IMR-90 (cell line): ENCODE measurements around the gene CMTM5. TPM values are rescaled to one million over a fixed set of nuclear protein-coding genes. Genes with fewer than 3 reads are reported as not detected.

ENCODE experiments used
- ATAC-seq: fragments of 200-7000 bp; cut with Tn5 transposase; 2 replicates; pipeline ENCODE4 v1.9.1; 2020; ENCODE audit warnings: low read depth, mild to moderate bottlenecking, moderate library complexity
- BruUV-seq: library from RNA; stranded (reverse); fragments of 400-500 nt; replicated peaks from 2 replicates; lab custom pipeline; 2021; lab: Mats Ljungman, UMichigan
- CTCF ChIA-PET: fragments of 300-600 bp; formaldehyde crosslinking; extraction: SDS; loops from one replicate; lab custom pipeline; 2021; ENCODE audit warnings: antibody characterized with exemption; lab: Yijun Ruan, JAX
- POLR2A ChIA-PET: fragments of 300-600 bp; sonication (Branson Sonifier 250); formaldehyde crosslinking; loops from one replicate; lab custom pipeline; 2022; ENCODE audit warnings: antibody characterized with exemption; ENCODE audit not compliant: unreplicated experiment; lab: Charles Lee
- DNase-seq: peaks from one replicate; pipeline ENCODE4 v3.0.0; 2013
- H2AFZ ChIP-seq: replicated peaks from 2 replicates; pipeline ENCODE3; 2013; ENCODE audit warnings: low read length, mild to moderate bottlenecking; ENCODE audit not compliant: poor library complexity
- H2AK5ac ChIP-seq: 2 replicates; pipeline ENCODE4 v1.6.1; 2013; ENCODE audit warnings: low read depth, low read length, inconsistent platforms
- H2AK9ac ChIP-seq: replicated peaks from 2 replicates; pipeline ENCODE3; 2013; ENCODE audit warnings: mild to moderate bottlenecking, low read depth, low read length, moderate library complexity; ENCODE audit not compliant: poor library complexity
- H2BK120ac ChIP-seq: 2 replicates; pipeline ENCODE4 v1.6.1; 2013; ENCODE audit warnings: low read depth, low read length, inconsistent platforms
- H2BK15ac ChIP-seq: 3 replicates; pipeline ENCODE4 v1.6.1; 2013; ENCODE audit warnings: low read depth, low read length, inconsistent platforms
- H2BK20ac ChIP-seq: 2 replicates; pipeline ENCODE4 v1.6.1; 2013; ENCODE audit warnings: low read depth, mild to moderate bottlenecking, inconsistent platforms, low read length, moderate library complexity
- H2BK5ac ChIP-seq: 2 replicates; pipeline ENCODE4 v1.6.1; 2013; ENCODE audit warnings: mild to moderate bottlenecking, low read depth, low read length, inconsistent platforms; ENCODE audit not compliant: poor library complexity, severe bottlenecking
- H3K14ac ChIP-seq: replicated peaks from 2 replicates; pipeline ENCODE4 v1.6.1; 2013; ENCODE audit warnings: low read depth, low read length, inconsistent platforms
- H3K18ac ChIP-seq: 2 replicates; pipeline ENCODE4 v1.6.1; 2013; ENCODE audit warnings: low read depth, low read length, control low read depth
- H3K23ac ChIP-seq: 2 replicates; pipeline ENCODE4 v1.6.1; 2013; ENCODE audit warnings: low read depth, low read length, inconsistent platforms
- H3K27ac ChIP-seq: 2 replicates; pipeline ENCODE4 v1.5.1; 2013; ENCODE audit warnings: mild to moderate bottlenecking, control low read depth, low read length; ENCODE audit not compliant: insufficient read depth
- H3K27me3 ChIP-seq: 2 replicates; pipeline ENCODE4 v1.6.1; 2013; ENCODE audit warnings: low read length; ENCODE audit not compliant: control insufficient read depth, insufficient read depth
- H3K36me3 ChIP-seq: 2 replicates; pipeline ENCODE4 v1.6.1; 2013; ENCODE audit warnings: low read length, mixed read lengths; ENCODE audit not compliant: control insufficient read depth, insufficient read depth
- H3K4ac ChIP-seq: 2 replicates; pipeline ENCODE4 v1.6.1; 2013; ENCODE audit warnings: low read depth, low read length, inconsistent platforms
- H3K4me1 ChIP-seq: 2 replicates; pipeline ENCODE4 v1.6.1; 2013; ENCODE audit warnings: low read length, mixed read lengths; ENCODE audit not compliant: control insufficient read depth, insufficient read depth
- H3K4me2 ChIP-seq: 2 replicates; pipeline ENCODE4 v1.6.1; 2013; ENCODE audit warnings: low read depth, mild to moderate bottlenecking, control low read depth, low read length, moderate library complexity
- H3K4me3 ChIP-seq: 2 replicates; pipeline ENCODE4 v1.5.1; 2013; ENCODE audit warnings: low read depth, mild to moderate bottlenecking, control low read depth, low read length, moderate library complexity; ENCODE audit not compliant: insufficient read depth
- H3K56ac ChIP-seq: 2 replicates; pipeline ENCODE4 v1.6.1; 2013; ENCODE audit warnings: low read length, inconsistent platforms; ENCODE audit not compliant: insufficient read depth; ENCODE audit errors: extremely low read depth
- H3K79me1 ChIP-seq, 2 experiments: 2 replicates each; pipeline ENCODE4 v1.6.1; 2013; ENCODE audit warnings: low read length in 2 of 2, inconsistent platforms in 1 of 2, low read depth in 1 of 2
- H3K9ac ChIP-seq: 2 replicates; pipeline ENCODE4 v1.6.1; 2013; ENCODE audit warnings: low read depth, low read length, control low read depth
- H3K9me1 ChIP-seq: 2 replicates; pipeline ENCODE4 v1.6.1; 2013; ENCODE audit warnings: low read length, inconsistent platforms; ENCODE audit not compliant: insufficient read depth
- H3K9me3 ChIP-seq: 2 replicates; pipeline ENCODE4 v1.6.1; 2013; ENCODE audit warnings: low read length; ENCODE audit not compliant: control insufficient read depth, insufficient read depth
- H4K20me1 ChIP-seq: 2 replicates; pipeline ENCODE4 v1.6.1; 2013; ENCODE audit warnings: low read length, inconsistent platforms; ENCODE audit not compliant: insufficient read depth
- H4K5ac ChIP-seq: 2 replicates; pipeline ENCODE4 v1.6.1; 2013; ENCODE audit warnings: mild to moderate bottlenecking, low read depth, low read length, control low read depth
- H4K8ac ChIP-seq, 2 experiments: 2 replicates each; pipeline ENCODE4 v1.6.1; 2013; ENCODE audit warnings: low read depth in 2 of 2, low read length in 2 of 2, control low read depth in 1 of 2, inconsistent platforms in 1 of 2
- H4K91ac ChIP-seq: 2 replicates; pipeline ENCODE4 v1.6.1; 2013; ENCODE audit warnings: low read depth, low read length, inconsistent platforms; ENCODE audit not compliant: insufficient read depth
- BHLHE40 ChIP-seq: fragments of 150-350 bp; IDR thresholded peaks from 2 replicates; pipeline ENCODE4 v1.6.1; 2016; ENCODE audit warnings: mild to moderate bottlenecking, low read depth, low read length
- CEBPB ChIP-seq: IDR thresholded peaks from 2 replicates; pipeline ENCODE4 v1.6.1; 2012; ENCODE audit warnings: low read depth, low read length, improper control_type of control experiment
- CHD1 ChIP-seq: IDR thresholded peaks from 2 replicates; pipeline ENCODE4 v1.6.1; 2012; ENCODE audit warnings: low read depth, low read length, improper control_type of control experiment
- CTCF ChIP-seq: conservative IDR thresholded peaks from 2 replicates; pipeline ENCODE4 v1.5.1; 2012; ENCODE audit warnings: mild to moderate bottlenecking, low read depth, low read length, improper control_type of control experiment
- ELK1 ChIP-seq: fragments of 150-350 bp; IDR thresholded peaks from 2 replicates; pipeline ENCODE4 v1.6.1; 2016; ENCODE audit warnings: low read depth, mild to moderate bottlenecking, low read length, moderate library complexity, borderline replicate concordance
- MAFK ChIP-seq: IDR thresholded peaks from 2 replicates; pipeline ENCODE4 v1.6.1; 2012; ENCODE audit warnings: low read depth, low read length, improper control_type of control experiment
- MAZ ChIP-seq: IDR thresholded peaks from 2 replicates; pipeline ENCODE4 v1.6.1; 2012; ENCODE audit warnings: low read depth, mild to moderate bottlenecking, low read length, improper control_type of control experiment, moderate library complexity, borderline replicate concordance
- MXI1 ChIP-seq: IDR thresholded peaks from 2 replicates; pipeline ENCODE4 v1.6.1; 2012; ENCODE audit warnings: low read depth, mild to moderate bottlenecking, low read length, moderate library complexity, borderline replicate concordance
- NFE2L2 ChIP-seq: fragments of 150-350 bp; IDR thresholded peaks from 2 replicates; pipeline ENCODE4 v1.6.1; 2016; ENCODE audit warnings: low read depth, mild to moderate bottlenecking, low read length
- POLR2A ChIP-seq: IDR thresholded peaks from 2 replicates; pipeline ENCODE4 v1.6.1; 2012; ENCODE audit warnings: mild to moderate bottlenecking, low read depth, low read length
- RAD21 ChIP-seq: IDR thresholded peaks from 2 replicates; pipeline ENCODE4 v1.6.1; 2012; ENCODE audit warnings: low read length, improper control_type of control experiment
- RCOR1 ChIP-seq: IDR thresholded peaks from 2 replicates; pipeline ENCODE4 v1.6.1; 2012; ENCODE audit warnings: mild to moderate bottlenecking, low read length, improper control_type of control experiment; ENCODE audit not compliant: insufficient replicate concordance
- RFX5 ChIP-seq: IDR thresholded peaks from 2 replicates; pipeline ENCODE4 v1.8.0; 2012; ENCODE audit warnings: low read depth, mild to moderate bottlenecking, low read length, moderate library complexity
- SMC3 ChIP-seq: fragments of 150-350 bp; IDR thresholded peaks from 2 replicates; pipeline ENCODE4 v1.6.1; 2016; ENCODE audit warnings: low read depth, mild to moderate bottlenecking, antibody characterized with exemption, low read length, moderate library complexity
- USF2 ChIP-seq: fragments of 150-350 bp; IDR thresholded peaks from 2 replicates; pipeline ENCODE4 v1.6.1; 2017; ENCODE audit warnings: mild to moderate bottlenecking, antibody characterized with exemption, low read length, low read depth
- WGBS, 2 experiments: methylation state at CpG; one replicate each; pipeline versions ENCODE4 v1.1.5 to v1.1.7; 2013; ENCODE audit warnings: missing lambda C conversion rate in 2 of 2; ENCODE audit not compliant: insufficient read length in 1 of 2; ENCODE audit errors: extremely low coverage in 2 of 2; 5-methylcytosine and 5-hydroxymethylcytosine counted together
- dilution Hi-C: fragments of 300-500 bp; cut with HindIII; formaldehyde crosslinking; loops from one replicate; pipeline ENCODE4 v1.14.3; 2018; ENCODE audit warnings: low sequenced_read_pairs; ENCODE audit not compliant: unreplicated experiment
- in situ Hi-C: fragments of 300-500 bp; cut with MboI; formaldehyde crosslinking; loops from 3 replicates; pipeline ENCODE4 v1.14.3; 2019; ENCODE audit warnings: low sequenced_read_pairs, inconsistent platforms, mixed read lengths
- intact Hi-C: fragments of 100-400 bp; cut with micrococcal nuclease; formaldehyde crosslinking; loops from 2 replicates; pipeline ENCODE4 v1.10.0; 2022
- polyA plus RNA-seq, 3 experiments: library from polyadenylated mRNA; depleted of rRNA; stranded (reverse); fragments of >200 nt; gene quantifications; 2 replicates each; pipeline ENCODE4 v1.2.3, GENCODE V29; 2012; ENCODE audit warnings: low replicate concordance in 1 of 3
- total RNA-seq: library from RNA; depleted of rRNA; stranded (reverse); fragments of >200 nt; gene quantifications from 2 replicates; pipeline ENCODE4 v1.2.3, GENCODE V29; 2012

Gene CMTM5
- total and polyA plus RNA-seq, 2 of the 4 experiments (the other 2 are of a cell fraction): 0.07 TPM; not detected in 1

GRCh38 chr14:23403139-23403438 is 26.2 kb downstream of the CMTM5 start:
- no peaks in the 10 kb centered on the region for H3K79me1 ChIP-seq
- no TSS peak for BruUV-seq
- dilution Hi-C loops: no loop called here

More at GRCh38 chr14:23403139-23403438, 26.2 kb downstream of the CMTM5 start:
- ChIA-PET CTCF (no interaction called here), POLR2A (no interaction called here)
- TF ChIP-seq CTCF: no peak
- no peak for TF ChIP-seq RFX5
- TF ChIP-seq MAZ: no peak
- no peak for TF ChIP-seq USF2
- TF ChIP-seq BHLHE40: no peak
- TF ChIP-seq RCOR1: no peak
- no peak for TF ChIP-seq NFE2L2
- no peak for TF ChIP-seq SMC3
- TF ChIP-seq POLR2A: no peak
- TF ChIP-seq RAD21: no peak
- no peak for TF ChIP-seq ELK1
- no peak for TF ChIP-seq CEBPB
- TF ChIP-seq MXI1: no peak
- TF ChIP-seq CHD1: no peak
- TF ChIP-seq MAFK: no peak
- in situ Hi-C loops (no loop called here), intact Hi-C loops (no loop called here)
- Histone ChIP-seq H3K36me3 (no peaks in the 10 kb centered on the region), H3K14ac (no peak overlapping the region), H2AK5ac (no peak overlapping the region), H3K27ac (no peak overlapping the region), H3K4me3 (no peak overlapping the region), H2BK5ac (no peak overlapping the region), H4K8ac (no peak overlapping the region), H2BK20ac (no peak overlapping the region), H4K20me1 (no peaks in the 10 kb centered on the region), H2AK9ac (no peak overlapping the region), H3K27me3 (peaks cover 43% of the 10 kb centered on the region), H3K9me1 (peaks cover 2% of the 10 kb centered on the region; the same call in 1 of the 2 replicates), H3K4ac (no peak overlapping the region), H4K5ac (no peak overlapping the region), H3K4me1 (no peaks in the 10 kb centered on the region), H3K56ac (no peak overlapping the region), H3K23ac (no peak overlapping the region), H3K18ac (no peak overlapping the region), H2BK120ac (no peak overlapping the region), H4K91ac (no peak overlapping the region), H3K9ac (no peak overlapping the region), H2AFZ (no peak overlapping the region), H3K9me3 (no peaks in the 10 kb centered on the region), H2BK15ac (no peak overlapping the region), H3K4me2 (no peak overlapping the region)
- 21% methylated on average over 4 of the region's 7 CpGs; no CpG with 5 or more reads in 1 of the 2 experiments for WGBS, 2 experiments
- DNase-seq (no peak), ATAC-seq (no peak)
